OCI-LY1 (cell line): ENCODE results near the gene NPFF.

Experiments used
- CTCF ChIP-seq: fragments of 200-600 bp; sonication (generic), shearing (Covaris generic); IDR thresholded peaks from 2 replicates; pipeline ENCODE4 v1.5.1; 2017; ENCODE audit warnings: mild to moderate bottlenecking, antibody characterized with exemption, low read length, moderate library complexity, mixed read lengths
- EZH2 ChIP-seq: fragments of 200-600 bp; sonication (generic), shearing (Covaris generic); IDR thresholded peaks from 2 replicates; pipeline ENCODE4 v1.8.0; 2017; ENCODE audit warnings: borderline replicate concordance, mixed run types, mild to moderate bottlenecking, antibody characterized with exemption, low read length, moderate library complexity, mixed read lengths

GRCh38 chr12:53465679-53466078 is 41.6 kb downstream of the NPFF start:
- TF ChIP-seq CTCF: no peak
- no peak for TF ChIP-seq EZH2
